ENCODE measurements around the gene CAMTA1. TPM values are rescaled to one million over a fixed set of nuclear protein-coding genes. Genes with fewer than 3 reads are reported as not detected.

CAMTA1 gene
- total RNA-seq, 1 donor from 2014 or later = 81.6 TPM

DNA sequence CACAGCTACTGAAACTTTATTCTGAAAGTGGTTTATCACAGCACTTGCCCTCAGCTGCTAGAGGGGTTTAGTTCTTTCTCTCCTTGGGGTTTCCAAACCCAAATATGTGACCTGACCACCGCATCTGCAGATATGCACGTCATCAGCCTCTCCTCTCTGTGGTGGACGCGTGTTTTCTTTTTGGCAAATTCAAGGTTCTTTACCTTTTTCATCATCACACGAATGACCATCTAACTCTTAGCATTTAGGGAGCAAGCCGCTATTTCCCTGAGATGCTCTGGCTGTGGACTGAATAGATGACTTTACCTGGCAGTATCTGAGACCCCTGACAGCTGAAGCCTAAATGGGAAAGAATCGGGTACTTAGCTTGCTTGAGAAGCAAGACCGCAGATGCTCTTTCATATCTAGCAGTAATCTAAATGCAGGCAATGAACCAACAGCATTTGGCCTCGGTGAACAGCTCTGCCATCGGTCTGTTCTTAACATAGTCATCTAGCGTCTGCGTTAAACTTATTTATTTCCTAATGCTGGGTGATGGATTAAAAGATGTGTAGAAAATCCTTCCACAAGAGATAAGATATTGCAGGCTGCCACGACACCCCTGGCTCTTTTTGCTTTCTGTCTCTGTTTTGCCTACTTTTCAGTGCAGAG is 463.4 kb downstream of the CAMTA1 start:
- Mint-ChIP-seq H3K9me3 (ENCODE audit: unreplicated experiment) (no peaks in the 10 kb centered on the region), H3K4me3 (ENCODE audit: unreplicated experiment) (no peak overlapping the region), H3K36me3 (ENCODE audit: unreplicated experiment) (no peaks in the 10 kb centered on the region), H3K27ac (ENCODE audit: unreplicated experiment) (no peak overlapping the region), H3K4me1 (ENCODE audit: unreplicated experiment) (no peaks in the 10 kb centered on the region), H3K27me3 (ENCODE audit: unreplicated experiment) (peaks cover 2% of the 10 kb centered on the region)
- DNase-seq (ENCODE audit: extremely low spot score, unreplicated experiment) = peak; percentile 8
- TF ChIP-seq CTCF (IDR thresholded peaks at IDR 0.05) = no peak

GRCh38 chr1:7249516-7249915 is 464.3 kb downstream of the CAMTA1 start:
- no peak overlapping the region for H3K27ac Mint-ChIP-seq (ENCODE audit: unreplicated experiment)
- peaks cover 2% of the 10 kb centered on the region for H3K27me3 Mint-ChIP-seq (ENCODE audit: unreplicated experiment)
- no peak for DNase-seq (ENCODE audit: extremely low spot score, unreplicated experiment)

GRCh38 chr1:7250176-7250575 is 464.9 kb downstream of the CAMTA1 start:
- Mint-ChIP-seq H3K4me3 (ENCODE audit: unreplicated experiment) (no peak overlapping the region), H3K4me1 (ENCODE audit: unreplicated experiment) (no peaks in the 10 kb centered on the region), H3K36me3 (ENCODE audit: unreplicated experiment) (no peaks in the 10 kb centered on the region), H3K27me3 (ENCODE audit: unreplicated experiment) (peaks cover 2% of the 10 kb centered on the region), H3K27ac (ENCODE audit: unreplicated experiment) (no peak overlapping the region), H3K9me3 (ENCODE audit: unreplicated experiment) (no peaks in the 10 kb centered on the region)
- TF ChIP-seq CTCF (IDR thresholded peaks at IDR 0.05) = no peak
- DNase-seq (ENCODE audit: extremely low spot score, unreplicated experiment) = no peak

More at GRCh38 chr1:7249516-7249915, 464.3 kb downstream of the CAMTA1 start:
- no peaks in the 10 kb centered on the region for H3K36me3 Mint-ChIP-seq (ENCODE audit: unreplicated experiment)
- no peaks in the 10 kb centered on the region for H3K4me1 Mint-ChIP-seq (ENCODE audit: unreplicated experiment)
- H3K4me3 Mint-ChIP-seq (ENCODE audit: unreplicated experiment) = no peak overlapping the region
- no peaks in the 10 kb centered on the region for H3K9me3 Mint-ChIP-seq (ENCODE audit: unreplicated experiment)
- TF ChIP-seq CTCF (IDR thresholded peaks at IDR 0.05) = no peak

DNA sequence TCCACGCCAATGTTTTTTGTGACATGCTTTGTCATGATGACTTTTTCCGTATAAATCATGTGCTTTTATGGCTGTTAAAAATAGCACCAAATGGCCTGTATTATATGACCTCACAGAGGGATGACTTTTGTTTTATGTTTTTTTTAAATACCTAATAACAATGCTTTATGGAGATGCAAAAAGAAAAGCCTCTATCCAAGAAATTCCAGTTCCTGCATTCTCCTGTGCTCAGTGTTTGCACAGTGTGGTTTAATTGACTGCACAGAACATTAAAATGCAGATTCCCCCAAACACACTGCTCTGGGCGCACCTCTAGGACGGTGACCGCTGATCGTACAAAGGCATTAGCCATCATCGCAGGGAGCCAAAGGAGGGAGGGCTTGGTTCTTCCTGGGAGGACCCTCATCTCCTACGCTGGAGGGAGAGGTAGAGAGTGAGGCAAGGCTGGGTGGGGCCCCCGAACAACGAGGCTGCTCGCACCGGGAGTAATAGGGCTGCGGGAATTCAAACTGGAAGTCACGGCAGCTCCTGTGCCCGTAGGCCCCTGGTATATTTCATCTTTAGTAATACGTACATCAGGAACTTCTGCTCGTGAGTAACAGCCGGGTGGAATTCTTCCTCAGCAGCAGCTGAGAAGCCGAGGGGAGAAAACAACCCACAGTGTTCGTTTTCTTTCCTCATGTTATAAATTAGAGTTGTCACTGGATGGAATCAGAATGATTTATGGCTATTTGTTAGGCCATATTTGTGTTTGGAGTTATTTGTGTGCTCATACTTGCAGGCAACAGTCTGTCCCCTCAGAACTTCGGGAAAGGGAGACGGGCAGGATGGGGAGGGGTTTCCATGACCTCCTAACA is 465.6 kb downstream of the CAMTA1 start:
- Mint-ChIP-seq H3K4me1 (ENCODE audit: unreplicated experiment) (peaks cover 3% of the 10 kb centered on the region), H3K9me3 (ENCODE audit: unreplicated experiment) (no peaks in the 10 kb centered on the region), H3K4me3 (ENCODE audit: unreplicated experiment) (no peak overlapping the region), H3K27ac (ENCODE audit: unreplicated experiment) (no peak overlapping the region), H3K27me3 (ENCODE audit: unreplicated experiment) (peaks cover 2% of the 10 kb centered on the region), H3K36me3 (ENCODE audit: unreplicated experiment) (no peaks in the 10 kb centered on the region)
- TF ChIP-seq CTCF (IDR thresholded peaks at IDR 0.05) = no peak
- DNase-seq (ENCODE audit: extremely low spot score, unreplicated experiment) = peak; percentile 73

DNA sequence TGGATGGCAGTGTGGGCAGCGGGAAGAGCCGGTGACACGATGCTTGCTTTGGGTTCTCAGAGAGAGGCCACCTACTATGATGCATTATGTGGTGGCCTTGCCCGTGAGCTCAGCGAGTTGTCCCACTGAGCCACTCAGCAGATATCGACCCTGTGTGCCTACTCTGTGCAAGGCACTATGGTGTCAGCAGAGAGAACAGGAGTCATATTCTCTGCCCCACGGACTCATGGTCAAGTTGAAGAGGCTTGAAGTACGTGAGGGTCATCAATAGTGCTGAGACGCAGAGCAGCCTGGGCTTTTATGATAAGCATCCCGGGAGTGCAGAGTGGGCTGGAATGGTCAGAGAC is 466.2 kb downstream of the CAMTA1 start:
- Mint-ChIP-seq H3K27me3 (ENCODE audit: unreplicated experiment) (peaks cover 2% of the 10 kb centered on the region), H3K4me1 (ENCODE audit: unreplicated experiment) (peaks cover 3% of the 10 kb centered on the region)
- DNase-seq (ENCODE audit: extremely low spot score, unreplicated experiment) = peak; percentile 42

More for the DNA sequence above, 466.2 kb downstream of the CAMTA1 start:
- H3K27ac Mint-ChIP-seq (ENCODE audit: unreplicated experiment) = no peak overlapping the region
- H3K36me3 Mint-ChIP-seq (ENCODE audit: unreplicated experiment) = no peaks in the 10 kb centered on the region
- no peak overlapping the region for H3K4me3 Mint-ChIP-seq (ENCODE audit: unreplicated experiment)
- no peak for TF ChIP-seq CTCF (IDR thresholded peaks at IDR 0.05)
- no peaks in the 10 kb centered on the region for H3K9me3 Mint-ChIP-seq (ENCODE audit: unreplicated experiment)
